Lung (tissue), 12 donors: Measurements from ENCODE around the gene ADK. TPM values are rescaled to one million over a fixed set of nuclear protein-coding genes. Genes with fewer than 3 reads are reported as not detected.

Source experiments
- ATAC-seq: fragments of 200-7000 bp; cut with Tn5 transposase; one replicate; pipeline ENCODE4 v1.9.1; 2020; ENCODE audit warnings: moderate number of reproducible peaks; ENCODE audit not compliant: insufficient read depth, low FRiP score
- DNase-seq, 3 donors: peaks; one replicate each; pipeline ENCODE4 v3.0.0-alpha.2; 2013 to 2017
- H3K27ac ChIP-seq, 2 donors: one replicate each; pipeline ENCODE4 v1.5.1; 2013; ENCODE audit warnings: mild to moderate bottlenecking in 2 of 2, moderate library complexity in 2 of 2, control low read depth in 1 of 2, inconsistent platforms in 1 of 2, low read depth in 1 of 2, low read length in 1 of 2
- H3K27me3 ChIP-seq, 3 donors: one replicate each; pipeline ENCODE4 v1.5.1; 2013; ENCODE audit warnings: low read length in 2 of 3; ENCODE audit not compliant: control insufficient read depth in 3 of 3, insufficient read depth in 3 of 3
- H3K36me3 ChIP-seq, 4 donors: one replicate each; pipeline ENCODE4 v1.5.1; 2013; ENCODE audit warnings: low read length in 4 of 4, mild to moderate bottlenecking in 1 of 4, moderate library complexity in 1 of 4; ENCODE audit not compliant: control insufficient read depth in 4 of 4, insufficient read depth in 4 of 4
- H3K4me1 ChIP-seq, 5 donors: one replicate each; pipeline ENCODE4 v1.5.1; 2013; ENCODE audit warnings: low read length in 5 of 5, mild to moderate bottlenecking in 2 of 5, moderate library complexity in 1 of 5; ENCODE audit not compliant: control insufficient read depth in 5 of 5, insufficient read depth in 5 of 5
- H3K4me3 ChIP-seq: one replicate; pipeline ENCODE4 v1.5.1; 2013; ENCODE audit warnings: mild to moderate bottlenecking, control low read depth, moderate library complexity
- H3K9ac ChIP-seq, 2 donors: one replicate each; pipeline ENCODE4 v1.5.1; 2013; ENCODE audit warnings: low read length in 2 of 2, control low read depth in 1 of 2; ENCODE audit not compliant: insufficient read depth in 1 of 2
- H3K9me3 ChIP-seq, 4 donors: one replicate each; pipeline ENCODE4 v1.5.1; 2013; ENCODE audit warnings: low read length in 3 of 4, mild to moderate bottlenecking in 1 of 4, moderate library complexity in 1 of 4; ENCODE audit not compliant: control insufficient read depth in 4 of 4, insufficient read depth in 3 of 4
- WGBS, 2 donors: extraction: QIAGEN DNeasy Blood & Tissue Kit; methylation state at CpG; one replicate each; pipeline ENCODE4 v1.1.7; 2013; 5-methylcytosine and 5-hydroxymethylcytosine counted together
- polyA plus RNA-seq, 2 donors: library from polyadenylated mRNA; stranded (reverse); fragments of 200-250 nt; gene quantifications; one replicate each; pipeline ENCODE4 v1.2.1, GENCODE V29; 2013
- total RNA-seq, 2 donors: library from RNA; depleted of rRNA in 1 of 2; stranded (reverse); fragments of >200 nt in 1 of 2; gene quantifications; one replicate each; pipeline ENCODE4 v1.2.1, GENCODE V29; 2014 to 2021
- TF ChIP-seq, protein P1 (sequence below): IDR thresholded peaks from 2 replicates; pipeline ENCODE4 v1.5.1; 2012; ENCODE audit warnings: mild to moderate bottlenecking; ENCODE audit errors: control extremely low read depth, extremely low read depth
- donor health status: control.
- donor health status: control.
- donor health status: Bipolar disorder and iron deficiency.
- donor health status: healthy.
- donor health status: DM: yes; HTN: yes; CAD: no.

Gene ADK
- total and polyA plus RNA-seq, 4 donors = 31.6 to 82.3 (median 42.9) TPM

DNA sequence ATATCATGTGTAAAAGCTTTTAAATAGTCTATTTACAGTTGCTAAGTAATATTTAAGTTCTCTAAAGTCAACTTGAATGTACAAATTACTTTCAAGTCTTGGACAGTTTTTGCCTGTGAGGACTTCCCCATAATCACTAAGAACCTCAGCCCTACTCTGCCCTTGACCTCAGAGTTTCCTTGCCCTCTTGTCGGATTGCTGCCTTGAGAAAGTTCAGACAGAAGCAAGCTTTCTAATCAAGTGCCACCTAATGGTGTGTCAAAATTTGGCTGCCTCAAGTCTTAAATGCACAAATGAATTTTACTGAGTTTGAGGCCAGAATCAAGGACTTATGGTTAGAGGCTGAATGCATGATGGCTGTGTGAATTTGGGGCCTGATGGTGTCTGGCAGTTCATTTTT is 587.0 kb downstream of the ADK start:
- 26 to 40% methylated on average over 1 of the region's 1 CpG for WGBS, 2 donors

DNA sequence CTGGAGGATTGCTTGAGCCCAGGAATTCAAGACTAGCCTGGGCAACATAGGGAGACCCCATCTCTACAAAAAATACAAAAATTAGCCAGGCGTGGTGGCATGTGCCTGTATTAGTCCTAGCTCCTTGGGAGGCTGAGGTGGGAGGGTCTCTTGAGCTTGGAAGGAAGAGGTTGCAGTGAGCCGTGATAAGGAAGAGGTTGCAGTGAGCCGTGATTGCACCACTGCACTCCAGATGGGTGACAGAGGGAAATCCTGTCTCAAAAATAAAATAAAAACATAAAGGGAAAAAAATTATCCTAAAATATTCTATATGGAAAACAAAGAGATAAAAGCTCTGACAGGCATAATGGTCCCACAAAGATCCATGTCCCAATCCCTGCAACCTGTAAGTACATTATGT is 587.5 kb downstream of the ADK start:
- H3K4me3 ChIP-seq = no peak overlapping the region
- 34 to 67% methylated on average over 3 of the region's 3 CpGs for WGBS, 2 donors
- H3K4me1 ChIP-seq = no peaks in the 10 kb centered on the region
- H3K36me3 ChIP-seq = no peaks in the 10 kb centered on the region
- no peaks in the 10 kb centered on the region for H3K27me3 ChIP-seq
- no peak overlapping the region for H3K27ac ChIP-seq
- no peak overlapping the region for H3K9ac ChIP-seq
- H3K9me3 ChIP-seq = no peaks in the 10 kb centered on the region
- ATAC-seq = no peak
- TF ChIP-seq, protein P1, sequence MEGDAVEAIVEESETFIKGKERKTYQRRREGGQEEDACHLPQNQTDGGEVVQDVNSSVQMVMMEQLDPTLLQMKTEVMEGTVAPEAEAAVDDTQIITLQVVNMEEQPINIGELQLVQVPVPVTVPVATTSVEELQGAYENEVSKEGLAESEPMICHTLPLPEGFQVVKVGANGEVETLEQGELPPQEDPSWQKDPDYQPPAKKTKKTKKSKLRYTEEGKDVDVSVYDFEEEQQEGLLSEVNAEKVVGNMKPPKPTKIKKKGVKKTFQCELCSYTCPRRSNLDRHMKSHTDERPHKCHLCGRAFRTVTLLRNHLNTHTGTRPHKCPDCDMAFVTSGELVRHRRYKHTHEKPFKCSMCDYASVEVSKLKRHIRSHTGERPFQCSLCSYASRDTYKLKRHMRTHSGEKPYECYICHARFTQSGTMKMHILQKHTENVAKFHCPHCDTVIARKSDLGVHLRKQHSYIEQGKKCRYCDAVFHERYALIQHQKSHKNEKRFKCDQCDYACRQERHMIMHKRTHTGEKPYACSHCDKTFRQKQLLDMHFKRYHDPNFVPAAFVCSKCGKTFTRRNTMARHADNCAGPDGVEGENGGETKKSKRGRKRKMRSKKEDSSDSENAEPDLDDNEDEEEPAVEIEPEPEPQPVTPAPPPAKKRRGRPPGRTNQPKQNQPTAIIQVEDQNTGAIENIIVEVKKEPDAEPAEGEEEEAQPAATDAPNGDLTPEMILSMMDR = no peak
- no peak for DNase-seq

More for the DNA sequence above, 587.0 kb downstream of the ADK start:
- TF ChIP-seq, protein P1 = no peak
- no peaks in the 10 kb centered on the region for H3K4me1 ChIP-seq
- peak in 2 of 3 donors; percentile 10 to 27 for DNase-seq
- H3K9ac ChIP-seq = no peak overlapping the region
- ATAC-seq = no peak
- H3K27me3 ChIP-seq = no peaks in the 10 kb centered on the region
- H3K36me3 ChIP-seq = no peaks in the 10 kb centered on the region
- no peak overlapping the region for H3K27ac ChIP-seq
- no peak overlapping the region for H3K4me3 ChIP-seq
- H3K9me3 ChIP-seq = no peaks in the 10 kb centered on the region

DNA sequence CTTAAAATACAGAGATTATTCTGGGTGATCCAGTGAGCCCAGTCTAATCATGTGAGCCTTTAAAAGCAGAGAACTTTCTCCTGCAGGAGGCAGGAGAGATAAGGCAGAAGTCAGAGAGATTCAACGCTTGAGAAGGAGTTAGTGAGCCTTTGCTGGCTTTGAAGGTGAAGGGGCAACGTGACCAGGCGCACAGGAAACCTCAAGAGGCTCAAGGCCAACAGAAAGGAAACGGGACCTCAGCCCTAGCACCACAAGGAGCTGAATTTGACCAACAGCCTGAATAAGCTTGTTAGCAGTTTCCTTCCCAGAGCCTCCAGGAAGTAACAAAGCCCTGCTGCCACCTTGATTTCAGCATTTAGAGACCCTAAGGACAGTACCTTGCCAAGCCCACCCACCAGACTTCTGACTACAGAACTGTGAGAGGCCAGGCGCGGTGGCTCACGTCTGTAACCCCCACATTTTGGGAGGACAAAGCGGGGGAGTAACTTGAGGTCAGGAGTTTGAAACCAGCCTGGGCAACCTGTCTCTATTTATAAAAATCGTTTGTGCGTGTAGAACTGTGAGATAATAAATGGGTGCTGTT is 588.1 kb downstream of the ADK start:
- WGBS, 2 donors = 23 to 40% methylated on average over 10 of the region's 10 CpGs
- DNase-seq (peak in 2 of 3 donors; percentile 12 to 31), ATAC-seq (no peak)
- H3K9ac ChIP-seq = no peak overlapping the region
- no peaks in the 10 kb centered on the region for H3K9me3 ChIP-seq
- no peak overlapping the region for H3K4me3 ChIP-seq
- H3K4me1 ChIP-seq = no peaks in the 10 kb centered on the region
- no peaks in the 10 kb centered on the region for H3K36me3 ChIP-seq
- H3K27ac ChIP-seq = no peak overlapping the region
- TF ChIP-seq, protein P1 = no peak
- no peaks in the 10 kb centered on the region for H3K27me3 ChIP-seq

DNA sequence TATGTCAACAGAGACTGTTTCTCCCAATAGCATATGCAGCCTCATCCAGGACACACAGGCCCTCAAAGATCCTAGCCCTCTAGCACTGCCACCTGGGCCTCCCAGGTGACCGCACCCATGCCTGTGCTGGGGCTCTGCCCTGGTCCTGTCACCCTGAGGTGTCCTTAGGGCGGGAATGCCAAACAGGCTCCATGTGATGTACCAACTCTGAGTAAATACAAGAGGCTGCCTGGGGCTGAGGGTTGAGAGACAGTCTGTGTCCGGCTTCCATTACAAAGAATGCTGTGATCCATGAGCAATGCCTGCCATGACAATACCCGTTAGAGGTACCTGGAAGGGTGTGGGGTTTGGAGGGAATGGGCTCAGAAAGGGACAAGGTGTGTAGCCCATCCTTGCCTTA is 592.4 kb downstream of the ADK start:
- Histone ChIP-seq H3K27me3 (no peaks in the 10 kb centered on the region), H3K27ac (no peak overlapping the region), H3K9ac (no peak overlapping the region), H3K4me1 (no peaks in the 10 kb centered on the region), H3K36me3 (no peaks in the 10 kb centered on the region), H3K9me3 (no peaks in the 10 kb centered on the region), H3K4me3 (no peak overlapping the region)
- DNase-seq (no peak), ATAC-seq (no peak)
- WGBS, 2 donors = 92 to 96% methylated on average over 4 of the region's 4 CpGs
- TF ChIP-seq, protein P1 = no peak
